HL-60 (cell line): ENCODE data around the gene DIS3L2.
A peak's percentile ranks its signal among the peaks of the same experiment; 100 is the strongest.

ENCODE experiments used
- GABPA ChIP-seq: IDR thresholded peaks from 2 replicates; pipeline ENCODE4 v1.6.1; 2012; ENCODE audit warnings: low read depth
- POLR2AphosphoS5 ChIP-seq: IDR thresholded peaks from 2 replicates; pipeline ENCODE4 v1.6.1; 2012; ENCODE audit warnings: low read depth
- SPI1 ChIP-seq: IDR thresholded peaks from 2 replicates; pipeline ENCODE4 v1.6.1; 2012; ENCODE audit warnings: low read depth, mild to moderate bottlenecking, borderline replicate concordance
- TF ChIP-seq, protein P1 (sequence below): IDR thresholded peaks from one replicate; pipeline ENCODE4 v1.5.1; 2011; ENCODE audit warnings: low read length, control low read depth, inconsistent platforms; ENCODE audit not compliant: insufficient read depth
- TF ChIP-seq, protein P2 (sequence below): IDR thresholded peaks from 2 replicates; pipeline ENCODE4 v1.6.1; 2012; ENCODE audit warnings: low read depth; ENCODE audit not compliant: insufficient replicate concordance

DNA sequence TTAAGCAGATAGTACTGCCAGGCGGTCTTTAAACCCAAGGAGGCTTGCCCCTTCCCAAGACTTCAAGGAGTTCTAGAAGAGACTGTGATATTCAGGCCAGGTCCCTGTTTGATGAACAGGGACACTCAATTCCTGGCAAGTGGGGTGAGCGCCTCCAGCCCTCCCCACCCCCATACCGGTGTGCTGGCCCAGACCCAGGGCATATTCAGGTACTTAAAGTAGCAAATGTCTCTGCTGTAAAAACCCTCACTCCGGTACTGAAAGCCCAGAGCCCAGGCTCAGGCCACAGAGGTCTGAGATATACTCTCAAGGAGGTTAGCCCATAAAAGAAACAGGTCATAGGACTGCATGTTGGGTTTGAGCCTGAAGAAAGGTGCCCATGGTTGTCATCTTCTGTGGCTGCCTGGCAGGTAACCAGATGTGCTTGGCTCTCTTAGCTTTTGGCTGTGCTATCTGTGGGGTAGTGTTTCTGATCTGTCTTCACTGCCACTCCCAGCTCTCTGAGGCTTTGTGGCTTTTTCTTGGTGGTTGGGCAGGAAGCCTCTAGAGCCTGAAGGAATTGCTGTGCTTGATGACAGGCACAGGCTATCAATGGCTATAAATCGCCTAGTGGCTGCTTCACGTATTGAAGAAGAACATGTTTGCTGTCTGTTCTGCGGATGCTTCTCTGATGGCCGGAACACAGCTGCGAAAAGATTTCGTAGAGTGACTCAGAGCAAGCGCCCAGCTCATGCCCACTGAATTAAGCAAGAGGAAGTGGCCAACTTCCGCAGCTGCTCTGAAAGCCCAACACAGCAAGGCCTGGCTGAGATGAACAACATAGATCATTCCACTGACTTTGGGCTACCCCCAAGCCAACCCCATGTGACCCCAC lies 353.8 kb downstream of the DIS3L2 start:
- TF ChIP-seq POLR2AphosphoS5 (peak; percentile 94; the same call in 1 of the 2 replicates), GABPA (peak; percentile 44; the same call in 1 of the 2 replicates), SPI1 (peak; percentile 90)
- TF ChIP-seq, protein P1, sequence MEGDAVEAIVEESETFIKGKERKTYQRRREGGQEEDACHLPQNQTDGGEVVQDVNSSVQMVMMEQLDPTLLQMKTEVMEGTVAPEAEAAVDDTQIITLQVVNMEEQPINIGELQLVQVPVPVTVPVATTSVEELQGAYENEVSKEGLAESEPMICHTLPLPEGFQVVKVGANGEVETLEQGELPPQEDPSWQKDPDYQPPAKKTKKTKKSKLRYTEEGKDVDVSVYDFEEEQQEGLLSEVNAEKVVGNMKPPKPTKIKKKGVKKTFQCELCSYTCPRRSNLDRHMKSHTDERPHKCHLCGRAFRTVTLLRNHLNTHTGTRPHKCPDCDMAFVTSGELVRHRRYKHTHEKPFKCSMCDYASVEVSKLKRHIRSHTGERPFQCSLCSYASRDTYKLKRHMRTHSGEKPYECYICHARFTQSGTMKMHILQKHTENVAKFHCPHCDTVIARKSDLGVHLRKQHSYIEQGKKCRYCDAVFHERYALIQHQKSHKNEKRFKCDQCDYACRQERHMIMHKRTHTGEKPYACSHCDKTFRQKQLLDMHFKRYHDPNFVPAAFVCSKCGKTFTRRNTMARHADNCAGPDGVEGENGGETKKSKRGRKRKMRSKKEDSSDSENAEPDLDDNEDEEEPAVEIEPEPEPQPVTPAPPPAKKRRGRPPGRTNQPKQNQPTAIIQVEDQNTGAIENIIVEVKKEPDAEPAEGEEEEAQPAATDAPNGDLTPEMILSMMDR = peak; percentile 52
- TF ChIP-seq, protein P2, sequence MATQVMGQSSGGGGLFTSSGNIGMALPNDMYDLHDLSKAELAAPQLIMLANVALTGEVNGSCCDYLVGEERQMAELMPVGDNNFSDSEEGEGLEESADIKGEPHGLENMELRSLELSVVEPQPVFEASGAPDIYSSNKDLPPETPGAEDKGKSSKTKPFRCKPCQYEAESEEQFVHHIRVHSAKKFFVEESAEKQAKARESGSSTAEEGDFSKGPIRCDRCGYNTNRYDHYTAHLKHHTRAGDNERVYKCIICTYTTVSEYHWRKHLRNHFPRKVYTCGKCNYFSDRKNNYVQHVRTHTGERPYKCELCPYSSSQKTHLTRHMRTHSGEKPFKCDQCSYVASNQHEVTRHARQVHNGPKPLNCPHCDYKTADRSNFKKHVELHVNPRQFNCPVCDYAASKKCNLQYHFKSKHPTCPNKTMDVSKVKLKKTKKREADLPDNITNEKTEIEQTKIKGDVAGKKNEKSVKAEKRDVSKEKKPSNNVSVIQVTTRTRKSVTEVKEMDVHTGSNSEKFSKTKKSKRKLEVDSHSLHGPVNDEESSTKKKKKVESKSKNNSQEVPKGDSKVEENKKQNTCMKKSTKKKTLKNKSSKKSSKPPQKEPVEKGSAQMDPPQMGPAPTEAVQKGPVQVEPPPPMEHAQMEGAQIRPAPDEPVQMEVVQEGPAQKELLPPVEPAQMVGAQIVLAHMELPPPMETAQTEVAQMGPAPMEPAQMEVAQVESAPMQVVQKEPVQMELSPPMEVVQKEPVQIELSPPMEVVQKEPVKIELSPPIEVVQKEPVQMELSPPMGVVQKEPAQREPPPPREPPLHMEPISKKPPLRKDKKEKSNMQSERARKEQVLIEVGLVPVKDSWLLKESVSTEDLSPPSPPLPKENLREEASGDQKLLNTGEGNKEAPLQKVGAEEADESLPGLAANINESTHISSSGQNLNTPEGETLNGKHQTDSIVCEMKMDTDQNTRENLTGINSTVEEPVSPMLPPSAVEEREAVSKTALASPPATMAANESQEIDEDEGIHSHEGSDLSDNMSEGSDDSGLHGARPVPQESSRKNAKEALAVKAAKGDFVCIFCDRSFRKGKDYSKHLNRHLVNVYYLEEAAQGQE = no peak
